Measurements from ENCODE around the gene WDR46. TPM values are rescaled to one million over a fixed set of nuclear protein-coding genes. Genes with fewer than 3 reads are reported as not detected.

The WDR46 gene
- total RNA-seq, 1 experiment from 2014 or later, result 107 TPM

GRCh38 chr6:33243476-33243875 is 45.6 kb downstream of the WDR46 start:
- DNase-seq (ENCODE audit: low spot score), result no peak
- in situ Hi-C loops (cut with HindIII; ENCODE audit: low sequenced_read_pairs), result no loop called here

GRCh38 chr6:33241968-33242367 is 47.1 kb downstream of the WDR46 start:
- in situ Hi-C loops (cut with HindIII; ENCODE audit: low sequenced_read_pairs), result no loop called here
- DNase-seq (ENCODE audit: low spot score), result no peak

GRCh38 chr6:33237741-33238140 is 51.3 kb downstream of the WDR46 start:
- in situ Hi-C loops (cut with HindIII; ENCODE audit: low sequenced_read_pairs), result no loop called here
- DNase-seq (ENCODE audit: low spot score), result no peak

GRCh38 chr6:33236852-33237251 is 52.2 kb downstream of the WDR46 start:
- in situ Hi-C loops (cut with HindIII; ENCODE audit: low sequenced_read_pairs), result no loop called here
- DNase-seq (ENCODE audit: low spot score), result no peak

- DNase-seq (ENCODE audit: low spot score), result no peak
- in situ Hi-C loops (cut with HindIII; ENCODE audit: low sequenced_read_pairs), result no loop called here
These were observed 52.7 kb downstream of the WDR46 start for GRCh38 chr6:33236328-33236727.

GRCh38 chr6:33235221-33235634 is 53.8 kb downstream of the WDR46 start:
- in situ Hi-C loops (cut with HindIII; ENCODE audit: low sequenced_read_pairs), result no loop called here
- no peak for DNase-seq (ENCODE audit: low spot score)

Other genes with a start within 250 kb of the WDR46 start
- not detected in 2 replicates for gene HLA-DPA1, start 215.6 kb downstream of the WDR46 start, total RNA-seq (2014; rRNA removed; shearing (Covaris generic))
- gene HLA-DPB1, start 213.2 kb downstream of the WDR46 start, total RNA-seq (2014; rRNA removed; shearing (Covaris generic)), result not detected in 2 replicates
- 7.0 and 10.4 TPM in 2 replicates for gene COL11A2, start 96.8 kb downstream of the WDR46 start, total RNA-seq (2014; rRNA removed; shearing (Covaris generic))
- 11.5 and 18.8 TPM in 2 replicates for gene RXRB, start 88.6 kb downstream of the WDR46 start, total RNA-seq (2014; rRNA removed; shearing (Covaris generic))
- 102 and 108 TPM in 2 replicates for gene SLC39A7, start 88.4 kb downstream of the WDR46 start, total RNA-seq (2014; rRNA removed; shearing (Covaris generic))
- gene HSD17B8, start 84.6 kb downstream of the WDR46 start, total RNA-seq (2014; rRNA removed; shearing (Covaris generic)), result 13.3 and 18.2 TPM in 2 replicates
- 51.2 and 53.3 TPM in 2 replicates for gene RING1, start 80.7 kb downstream of the WDR46 start, total RNA-seq (2014; rRNA removed; shearing (Covaris generic))
- gene VPS52, start 17.4 kb downstream of the WDR46 start, total RNA-seq (2014; rRNA removed; shearing (Covaris generic)), result 11.3 and 27.1 TPM in 2 replicates
- gene RPS18, start 17.2 kb downstream of the WDR46 start, total RNA-seq (2014; rRNA removed; shearing (Covaris generic)), result 3,510 and 5,097 TPM in 2 replicates
- gene B3GALT4, start 12.1 kb downstream of the WDR46 start, total RNA-seq (2014; rRNA removed; shearing (Covaris generic)), result 0.61 and 1.9 TPM in 2 replicates
- gene PFDN6, start 362 bp upstream of the WDR46 start, total RNA-seq (2014; rRNA removed; shearing (Covaris generic)), result 131 and 154 TPM in 2 replicates
- 58.4 and 62.4 TPM in 2 replicates for gene RGL2, start 9.7 kb upstream of the WDR46 start, total RNA-seq (2014; rRNA removed; shearing (Covaris generic))
- gene TAPBP, start 24.8 kb upstream of the WDR46 start, total RNA-seq (2014; rRNA removed; shearing (Covaris generic)), result 29.8 and 32.7 TPM in 2 replicates
- gene ZBTB22, start 28.5 kb upstream of the WDR46 start, total RNA-seq (2014; rRNA removed; shearing (Covaris generic)), result 12.8 and 17.1 TPM in 2 replicates
- 49.3 and 66.2 TPM in 2 replicates for gene DAXX, start 33.7 kb upstream of the WDR46 start, total RNA-seq (2014; rRNA removed; shearing (Covaris generic))
- gene KIFC1, start 102.6 kb upstream of the WDR46 start, total RNA-seq (2014; rRNA removed; shearing (Covaris generic)), result 98.5 and 123 TPM in 2 replicates
- gene PHF1, start 121.8 kb upstream of the WDR46 start, total RNA-seq (2014; rRNA removed; shearing (Covaris generic)), result 26.0 and 38.0 TPM in 2 replicates
- gene CUTA, start 128.9 kb upstream of the WDR46 start, total RNA-seq (2014; rRNA removed; shearing (Covaris generic)), result 304 and 376 TPM in 2 replicates
- gene SYNGAP1, start 130.8 kb upstream of the WDR46 start, total RNA-seq (2014; rRNA removed; shearing (Covaris generic)), result 4.0 and 7.4 TPM in 2 replicates
- gene ZBTB9, start 165.3 kb upstream of the WDR46 start, total RNA-seq (2014; rRNA removed; shearing (Covaris generic)), result 20.0 and 25.1 TPM in 2 replicates

Measured in G401 (cell line).